Activated T-cell treated with anti-CD3 and anti-CD28 coated beads for 4 hours (primary cell): ENCODE data around the gene SWSAP1.

ENCODE experiments used
- DNase-seq: peaks from one replicate; pipeline ENCODE4 v3.0.0-alpha.2; 2020

The SWSAP1 gene

DNA sequence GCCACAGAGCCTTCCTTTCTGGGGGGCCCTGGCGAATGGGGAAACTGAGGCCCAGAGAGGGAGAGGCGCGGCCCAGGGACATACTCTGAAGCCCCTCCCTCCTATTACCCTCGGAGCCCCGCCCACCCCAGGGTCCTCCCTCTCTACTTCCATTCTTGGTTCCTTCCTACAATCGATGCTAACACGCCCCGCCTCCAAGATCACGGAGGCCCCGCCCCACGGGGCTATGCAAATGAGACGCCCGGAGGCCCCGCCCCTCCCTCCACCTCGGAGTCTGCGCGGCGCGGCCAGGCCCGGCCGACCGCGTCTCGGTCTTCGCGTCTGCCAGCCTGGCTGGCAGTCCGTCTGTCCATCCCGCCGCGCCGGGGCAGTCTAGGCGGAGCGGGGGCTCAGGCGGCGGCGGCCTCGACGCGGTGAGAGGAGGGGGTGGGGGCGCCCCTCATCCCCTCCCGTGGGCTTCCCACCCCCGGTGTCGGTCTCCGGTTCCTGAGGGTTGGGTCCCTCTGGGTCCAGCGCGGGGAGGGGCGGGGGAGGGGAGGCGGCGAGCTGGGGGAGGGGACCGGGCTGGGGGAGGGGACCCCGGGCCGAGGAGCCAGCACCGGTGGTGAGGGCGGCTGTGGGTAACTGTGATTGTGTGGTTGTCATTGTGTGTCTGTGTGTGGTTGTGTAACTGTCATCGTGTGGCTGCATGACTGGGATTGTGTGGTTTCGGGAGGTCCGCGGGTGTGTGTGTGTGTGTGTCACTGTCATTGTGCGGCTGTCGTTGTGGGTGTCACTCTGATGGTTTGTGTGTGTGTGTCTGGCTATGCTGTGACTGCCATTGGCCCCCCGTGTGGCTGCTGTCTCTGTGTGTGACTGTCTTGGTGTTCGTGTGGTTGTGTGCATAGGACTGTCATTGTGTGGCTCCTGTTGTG is 19.0 kb upstream of the SWSAP1 start, which contains the start of gene PLPPR2:
PLPPR2 (plus strand) TSS at position 273 of the 914 bp plus-strand sequence. CDS start 2,242 bp downstream, outside the sequence.
- DNase-seq, result peak; percentile 78

DNA sequence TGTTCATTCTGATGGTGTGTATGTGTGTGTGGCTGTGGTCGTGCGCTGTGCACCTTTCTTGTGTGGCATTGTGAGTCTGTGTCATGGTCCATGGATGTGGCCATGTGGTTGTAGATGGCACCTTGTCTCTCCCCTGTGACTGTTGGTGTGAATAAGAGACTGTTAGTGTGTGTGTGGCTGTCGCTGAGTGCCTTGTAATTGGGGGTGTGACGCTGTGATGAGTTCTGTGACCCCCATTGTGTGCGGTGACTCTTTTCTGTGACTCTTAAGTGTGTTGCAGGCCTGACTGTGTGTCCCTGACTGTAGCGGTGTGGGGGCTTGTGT is 18.4 kb upstream of the SWSAP1 start:
- DNase-seq, result no peak

DNA sequence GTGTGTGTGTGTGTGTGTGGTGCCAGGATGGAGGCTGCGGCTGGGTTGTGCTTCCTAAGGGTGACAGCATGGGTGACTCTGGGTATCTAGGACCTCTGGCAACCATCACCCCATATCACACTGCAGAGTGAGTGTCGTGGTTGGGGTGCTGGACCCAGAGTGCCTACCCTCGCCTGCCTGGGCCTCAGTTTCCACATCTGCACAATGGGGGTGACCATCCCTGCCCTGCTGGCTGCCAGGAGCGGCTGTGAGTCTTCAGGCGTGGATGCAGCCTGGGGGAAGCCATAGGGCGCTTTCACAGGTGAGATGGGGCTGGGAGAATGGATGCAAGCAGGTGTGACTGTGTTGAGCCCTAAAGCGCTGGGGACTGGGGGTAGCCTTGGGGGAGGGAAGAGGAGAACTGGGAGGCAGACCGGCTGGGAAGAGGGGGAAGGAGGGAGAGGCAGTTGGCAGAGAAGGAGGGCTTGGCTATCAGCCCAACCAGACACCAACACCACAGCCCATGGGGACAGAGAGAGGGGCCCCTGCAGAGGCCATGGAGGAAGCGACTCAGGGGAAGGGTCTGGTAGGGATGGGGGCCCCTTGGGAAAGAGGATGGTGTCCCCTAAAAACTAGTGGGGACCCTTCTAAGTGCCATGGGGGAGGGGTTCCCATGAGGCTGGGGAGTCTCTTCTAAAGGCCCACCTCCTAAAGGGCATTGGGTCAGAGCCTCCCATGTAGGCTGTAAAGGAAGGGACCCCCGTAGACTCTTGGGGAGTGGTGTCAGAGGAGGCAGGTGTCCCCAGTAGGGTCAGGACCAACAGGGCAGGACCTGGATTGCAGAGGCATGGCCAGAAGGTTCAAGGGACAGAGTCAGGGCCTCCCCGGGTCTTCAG is 17.6 kb upstream of the SWSAP1 start:
- DNase-seq, result no peak

GRCh38 chr19:11359421-11359820 is 15.0 kb upstream of the SWSAP1 start:
- no peak for DNase-seq

- DNase-seq, result no peak
These were observed 13.3 kb upstream of the SWSAP1 start for GRCh38 chr19:11361037-11361770.

GRCh38 chr19:11361771-11362731 is 12.4 kb upstream of the SWSAP1 start:
- DNase-seq, result no peak

GRCh38 chr19:11363881-11364280 is 10.6 kb upstream of the SWSAP1 start:
- DNase-seq, result no peak

DNA sequence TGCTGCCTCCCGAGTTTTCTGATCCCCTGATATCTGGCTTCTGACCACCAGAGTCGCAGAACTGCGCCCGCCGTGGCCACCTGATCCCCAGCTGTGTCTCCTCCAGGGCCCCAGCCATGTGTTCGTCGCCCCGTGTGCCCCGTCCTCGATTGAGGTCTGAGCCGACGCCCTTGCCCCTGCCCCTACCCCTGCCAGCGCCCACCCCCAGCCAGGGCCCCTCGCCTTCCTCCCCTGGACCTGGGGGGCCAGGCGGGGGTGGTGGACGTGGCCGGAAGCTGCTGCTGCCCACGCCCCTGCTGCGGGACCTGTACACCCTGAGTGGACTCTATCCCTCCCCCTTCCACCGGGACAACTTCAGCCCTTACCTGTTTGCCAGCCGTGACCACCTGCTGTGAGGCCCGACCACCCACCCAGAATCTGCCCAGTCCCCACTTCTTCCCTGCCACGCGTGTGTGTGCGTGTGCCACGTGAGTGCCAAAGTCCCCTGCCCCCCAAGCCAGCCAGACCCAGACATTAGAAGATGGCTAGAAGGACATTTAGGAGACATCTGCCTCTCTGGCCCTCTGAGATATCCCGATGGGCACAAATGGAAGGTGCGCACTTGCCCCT is 10.1 kb upstream of the SWSAP1 start:
- no peak for DNase-seq

DNA sequence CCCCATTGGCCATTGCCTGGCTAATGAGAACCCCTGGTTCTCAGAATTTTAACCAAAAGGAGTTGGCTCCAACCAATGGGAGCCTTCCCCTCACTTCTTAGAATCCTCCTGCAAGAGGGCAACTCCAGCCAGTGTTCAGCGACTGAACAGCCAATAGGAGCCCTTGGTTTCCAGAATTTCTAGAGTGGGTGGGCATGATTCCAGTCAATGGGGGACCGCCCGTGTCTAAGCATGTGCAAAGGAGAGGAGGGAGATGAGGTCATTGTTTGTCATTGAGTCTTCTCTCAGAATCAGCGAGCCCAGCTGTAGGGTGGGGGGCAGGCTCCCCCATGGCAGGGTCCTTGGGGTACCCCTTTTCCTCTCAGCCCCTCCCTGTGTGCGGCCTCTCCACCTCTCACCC is 9.5 kb upstream of the SWSAP1 start:
- no peak for DNase-seq

GRCh38 chr19:11365557-11366117 is 8.8 kb upstream of the SWSAP1 start:
- no peak for DNase-seq

GRCh38 chr19:11367528-11367927 is 6.9 kb upstream of the SWSAP1 start:
- no peak for DNase-seq

DNA sequence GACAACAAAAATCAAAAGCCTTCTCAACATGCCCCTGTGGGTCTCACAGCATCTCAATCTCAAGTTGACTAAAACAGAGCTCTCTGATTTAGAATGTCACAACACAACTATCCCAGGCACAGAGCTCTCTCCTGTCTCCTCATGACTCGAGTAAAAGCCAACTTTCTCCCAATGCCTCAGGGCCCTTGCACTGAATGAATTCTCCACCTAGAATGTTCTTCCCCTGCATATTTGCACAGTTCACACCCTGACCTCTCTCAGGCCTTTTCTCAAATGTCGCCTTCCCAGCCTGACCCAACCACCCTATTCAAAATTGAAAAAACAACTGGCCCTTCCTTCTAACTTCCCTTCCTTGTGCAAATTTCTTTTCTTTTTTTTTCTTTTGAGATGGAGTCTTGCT is 3.7 kb upstream of the SWSAP1 start:
- DNase-seq, result no peak

DNA sequence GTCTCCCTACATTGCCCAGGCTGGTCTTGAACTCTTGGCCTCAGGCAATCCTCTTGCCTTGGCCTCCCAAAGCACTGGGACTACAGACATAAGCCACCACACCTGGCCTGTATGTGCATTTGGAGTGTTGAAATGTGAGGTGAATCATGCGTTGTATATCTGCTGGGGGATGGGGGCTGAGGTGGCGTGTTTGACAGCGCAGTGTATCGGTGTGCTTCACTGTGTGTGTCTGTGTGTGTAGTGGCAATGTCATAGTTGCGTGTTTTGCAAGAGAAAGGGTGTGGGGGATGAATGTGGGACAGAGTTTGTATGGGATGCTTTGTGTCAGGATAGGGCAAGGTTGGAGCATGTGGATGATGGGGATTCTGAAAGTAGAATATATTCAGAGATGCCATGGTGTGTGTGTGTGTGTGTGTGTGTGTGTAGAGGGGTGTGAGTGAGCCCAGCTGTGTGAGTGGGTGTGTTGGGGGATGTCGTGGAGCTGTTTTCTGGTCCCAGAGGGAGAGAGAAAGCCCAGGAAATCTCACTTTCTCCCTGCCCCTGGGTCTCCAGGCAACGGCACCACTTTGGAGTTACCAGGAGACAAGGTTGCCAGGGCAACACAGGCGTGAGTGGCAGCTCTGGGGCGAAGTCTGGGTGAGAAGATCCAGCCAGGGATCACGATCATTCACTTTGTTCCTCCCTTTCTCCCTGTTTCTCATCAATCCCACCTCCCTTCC is 1.1 kb upstream of the SWSAP1 start:
- DNase-seq, result no peak

GRCh38 chr19:11373885-11374432 is 507 bp upstream of the SWSAP1 start:
- no peak for DNase-seq

GRCh38 chr19:11375143-11375948 is 880 bp downstream of the SWSAP1 start:
- DNase-seq, result peak; percentile 38

- DNase-seq, result no peak
These were observed 2.8 kb downstream of the SWSAP1 start for GRCh38 chr19:11377237-11377636.

DNA sequence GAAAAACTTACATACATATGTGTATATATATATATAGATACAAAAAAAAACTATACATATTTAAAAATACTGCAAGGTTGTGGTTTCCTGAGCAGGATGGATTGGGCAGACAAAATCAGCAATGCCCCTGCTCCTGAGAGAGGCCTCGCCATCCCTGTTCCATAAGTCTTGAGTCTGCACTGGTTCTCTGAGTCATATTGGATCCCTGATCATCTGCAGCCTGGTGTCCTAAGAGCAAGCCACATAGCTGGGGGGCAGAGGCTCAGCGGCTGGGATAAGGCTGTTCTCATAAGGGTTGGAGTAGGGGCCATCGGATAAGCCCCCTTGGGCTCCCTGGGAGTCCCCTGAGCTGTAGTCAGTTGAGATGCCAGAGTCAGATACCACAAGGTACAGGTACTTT is 3.3 kb downstream of the SWSAP1 start:
- DNase-seq, result no peak

GRCh38 chr19:11378319-11379189 is 4.1 kb downstream of the SWSAP1 start:
- no peak for DNase-seq
